Effector memory CD8-positive, alpha-beta T cell (primary cell): ENCODE measurements around the gene SEMA4D.
A peak's percentile ranks its signal among the peaks of the same experiment; 100 is the strongest.
"Not testable (repeated sequence)": the region's sequence is repeated elsewhere in the genome, so short reads cannot be mapped to it uniquely, and the experiment has no call there.

Experiments
- ATAC-seq: fragments of 150-1000 bp; cut with Tn5 transposase; replicated peaks from 2 replicates; pipeline ENCODE4 v1.10.0; 2021; ENCODE audit warnings: mild to moderate bottlenecking, moderate library complexity
- DNase-seq, 3 experiments: peaks; one replicate each; pipeline ENCODE4 v3.0.0; 2021
- H3K27ac Mint-ChIP-seq, 2 donors: one replicate each; pipeline ENCODE4 v1.8.0; 2022; ENCODE audit warnings: mild to moderate bottlenecking in 2 of 2, mixed read lengths in 2 of 2, moderate library complexity in 2 of 2
- H3K27me3 Mint-ChIP-seq, 2 donors: one replicate each; pipeline ENCODE4 v1.8.0; 2022; ENCODE audit warnings: mixed read lengths in 2 of 2
- H3K36me3 Mint-ChIP-seq: one replicate; pipeline ENCODE4 v1.8.0; 2022; ENCODE audit warnings: mild to moderate bottlenecking, moderate library complexity, mixed read lengths; ENCODE audit not compliant: insufficient read depth
- H3K4me1 Mint-ChIP-seq, 2 donors: one replicate each; pipeline ENCODE4 v1.8.0; 2022; ENCODE audit warnings: low read depth in 2 of 2, mixed read lengths in 2 of 2
- H3K4me3 Mint-ChIP-seq, 2 donors: one replicate each; pipeline ENCODE4 v1.8.0; 2022; ENCODE audit warnings: mild to moderate bottlenecking in 2 of 2, mixed read lengths in 2 of 2, moderate library complexity in 2 of 2
- H3K9me3 Mint-ChIP-seq, 2 donors: one replicate each; pipeline ENCODE4 v1.8.0; 2022; ENCODE audit warnings: mixed read lengths in 2 of 2

The SEMA4D gene

DNA sequence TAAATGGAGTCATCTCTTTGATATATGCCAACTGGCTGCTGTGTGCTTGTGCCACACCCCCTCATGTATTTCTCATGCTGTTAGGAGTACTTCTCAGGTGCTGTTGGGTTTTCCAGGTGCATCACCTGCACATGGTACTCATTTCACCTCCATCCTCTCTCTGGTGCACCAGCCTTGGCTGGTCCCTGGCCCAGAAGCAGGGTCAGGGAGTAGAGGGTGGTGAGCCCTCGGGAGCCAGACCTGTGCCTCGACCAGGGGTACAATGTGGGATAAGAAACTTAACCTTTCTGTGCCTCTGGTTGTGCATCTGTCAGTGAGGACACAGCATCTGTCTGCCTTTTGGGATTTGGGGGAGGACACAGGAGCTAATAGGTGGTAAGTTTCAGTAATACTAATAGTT, 141.1 kb downstream of the SEMA4D start:
- Mint-ChIP-seq H3K4me1 (peaks cover 14% of the 10 kb centered on the region in 2 donors), H3K9me3 (no peaks in the 10 kb centered on the region), H3K4me3 (no peak overlapping the region), H3K27ac (peak overlapping the region in 1 of 2 donors; percentile 49), H3K27me3 (no peaks in the 10 kb centered on the region), H3K36me3 (peaks cover 87% of the 10 kb centered on the region)
- no peak for DNase-seq
- no peak for ATAC-seq

DNA sequence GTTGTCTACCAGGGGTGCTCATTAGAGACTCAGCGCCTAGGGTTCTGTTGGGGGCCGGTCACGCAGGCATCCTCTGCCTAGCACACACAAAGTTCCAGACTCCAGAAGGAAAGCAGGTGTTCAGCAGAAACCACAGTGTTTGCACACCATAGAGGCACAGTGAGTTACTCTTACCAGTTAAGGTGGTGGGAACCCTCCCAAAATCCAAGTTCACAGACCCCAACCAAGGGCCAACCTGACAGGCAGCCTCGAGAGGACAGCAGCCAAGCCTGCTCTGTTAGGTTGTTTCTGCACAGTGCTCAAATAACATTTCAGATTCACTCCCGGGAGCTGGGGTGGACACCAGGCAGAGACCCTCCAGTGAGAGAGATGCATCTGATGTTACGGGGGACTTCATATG, 143.4 kb downstream of the SEMA4D start:
- no peak for DNase-seq
- Mint-ChIP-seq H3K27me3 (no peaks in the 10 kb centered on the region), H3K36me3 (peaks cover 92% of the 10 kb centered on the region), H3K4me3 (no peak overlapping the region), H3K4me1 (peaks cover 18% of the 10 kb centered on the region in 2 donors), H3K27ac (peak overlapping the region; percentile 86 to 88), H3K9me3 (no peaks in the 10 kb centered on the region)
- ATAC-seq: no peak

DNA sequence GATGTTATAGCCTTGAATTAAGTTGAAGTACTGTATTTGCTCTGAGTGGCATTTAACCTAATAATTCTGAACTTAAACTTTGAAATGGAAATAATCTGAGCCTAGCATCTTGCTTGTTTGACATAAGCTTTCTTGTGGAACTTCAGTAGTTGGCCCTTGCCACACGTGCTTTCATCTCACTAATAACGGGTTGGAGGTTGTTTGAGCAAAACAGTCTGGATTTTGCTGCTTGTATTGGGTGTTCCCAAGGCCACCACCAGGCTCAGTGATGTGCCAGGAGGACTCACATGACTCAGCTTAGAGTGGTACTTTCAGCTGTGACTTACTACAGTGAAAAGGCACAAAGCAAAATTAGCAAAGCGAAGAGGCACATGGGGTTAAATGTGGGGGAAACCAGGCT, 143.9 kb downstream of the SEMA4D start:
- Mint-ChIP-seq H3K36me3 (peaks cover 93% of the 10 kb centered on the region), H3K9me3 (no peaks in the 10 kb centered on the region), H3K27ac (peak overlapping the region; percentile 86 to 88), H3K4me1 (peaks cover 16 to 18% of the 10 kb centered on the region in 2 donors), H3K4me3 (no peak overlapping the region), H3K27me3 (no peaks in the 10 kb centered on the region)
- ATAC-seq (no peak), DNase-seq (no peak)

DNA sequence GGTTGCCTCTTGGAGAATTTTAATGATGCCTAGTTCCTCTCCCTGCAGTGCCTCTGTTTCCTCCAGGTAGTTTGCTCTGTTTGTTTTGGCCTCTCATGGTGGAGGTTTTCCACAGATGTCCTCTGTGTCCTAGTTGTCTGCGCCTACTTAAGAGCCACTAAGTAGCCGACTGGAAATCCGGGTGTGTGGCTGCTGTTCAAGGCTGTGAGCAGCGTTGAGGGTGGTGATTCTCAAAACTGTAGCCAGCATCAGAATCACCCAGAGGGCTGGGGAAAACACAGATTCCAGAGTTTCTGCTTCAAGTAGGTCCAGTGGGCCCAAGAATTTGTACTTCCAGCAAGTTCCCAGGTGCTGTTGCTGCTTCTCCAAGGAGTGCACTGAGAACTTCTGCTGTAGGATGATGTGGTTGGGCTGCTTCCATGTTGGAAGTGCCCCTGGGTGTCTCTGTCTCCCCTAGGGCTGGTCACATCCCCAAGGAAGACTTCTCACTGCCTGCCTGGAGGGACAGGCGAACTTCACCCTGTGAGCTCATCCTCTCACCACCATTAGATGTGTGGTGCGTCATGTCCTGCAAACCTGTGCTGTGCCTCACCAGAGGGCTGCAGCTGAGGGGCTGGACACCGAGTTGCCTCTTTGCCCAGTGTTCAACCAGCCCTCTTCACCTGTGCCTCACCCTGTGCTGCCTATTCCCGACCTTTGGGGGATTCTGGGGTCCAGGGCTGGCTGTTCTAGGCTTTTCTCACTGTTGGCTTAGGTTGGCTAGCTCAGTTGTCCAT, 144.9 kb downstream of the SEMA4D start:
- H3K27me3 Mint-ChIP-seq: no peaks in the 10 kb centered on the region
- H3K27ac Mint-ChIP-seq: peak overlapping the region; percentile 86 to 88
- no peaks in the 10 kb centered on the region for H3K9me3 Mint-ChIP-seq
- H3K4me1 Mint-ChIP-seq: peaks cover 16 to 18% of the 10 kb centered on the region in 2 donors
- DNase-seq (no peak), ATAC-seq (no peak)
- H3K36me3 Mint-ChIP-seq: peaks cover 91% of the 10 kb centered on the region
- peak overlapping the region; percentile 57 to 58 for H3K4me3 Mint-ChIP-seq

DNA sequence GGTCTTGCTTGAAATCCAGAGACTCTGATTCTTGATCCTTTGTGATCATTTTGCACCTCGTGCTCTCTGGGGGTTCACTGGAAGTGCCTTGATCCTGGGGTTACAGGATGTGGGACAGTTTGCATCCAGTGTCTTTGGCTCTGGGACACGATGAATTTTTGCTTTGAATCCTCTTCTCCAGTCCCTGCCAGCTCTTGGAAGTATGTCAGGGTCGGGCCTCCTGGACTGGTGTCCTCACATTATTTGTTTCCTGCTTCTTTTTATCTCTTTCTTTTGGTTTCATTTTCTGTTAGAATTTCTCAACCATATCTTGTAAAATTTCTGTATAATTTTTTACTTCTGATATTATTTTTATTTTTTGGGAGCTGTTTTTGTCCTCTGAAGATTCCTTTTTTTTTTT, 145.5 kb downstream of the SEMA4D start:
- Mint-ChIP-seq H3K27ac (peak overlapping the region; percentile 86 to 88), H3K4me1 (peaks cover 15 to 18% of the 10 kb centered on the region in 2 donors), H3K27me3 (no peaks in the 10 kb centered on the region), H3K9me3 (no peaks in the 10 kb centered on the region), H3K4me3 (peak overlapping the region; percentile 57 to 58), H3K36me3 (peaks cover 91% of the 10 kb centered on the region)
- ATAC-seq (no peak), DNase-seq (no peak)

DNA sequence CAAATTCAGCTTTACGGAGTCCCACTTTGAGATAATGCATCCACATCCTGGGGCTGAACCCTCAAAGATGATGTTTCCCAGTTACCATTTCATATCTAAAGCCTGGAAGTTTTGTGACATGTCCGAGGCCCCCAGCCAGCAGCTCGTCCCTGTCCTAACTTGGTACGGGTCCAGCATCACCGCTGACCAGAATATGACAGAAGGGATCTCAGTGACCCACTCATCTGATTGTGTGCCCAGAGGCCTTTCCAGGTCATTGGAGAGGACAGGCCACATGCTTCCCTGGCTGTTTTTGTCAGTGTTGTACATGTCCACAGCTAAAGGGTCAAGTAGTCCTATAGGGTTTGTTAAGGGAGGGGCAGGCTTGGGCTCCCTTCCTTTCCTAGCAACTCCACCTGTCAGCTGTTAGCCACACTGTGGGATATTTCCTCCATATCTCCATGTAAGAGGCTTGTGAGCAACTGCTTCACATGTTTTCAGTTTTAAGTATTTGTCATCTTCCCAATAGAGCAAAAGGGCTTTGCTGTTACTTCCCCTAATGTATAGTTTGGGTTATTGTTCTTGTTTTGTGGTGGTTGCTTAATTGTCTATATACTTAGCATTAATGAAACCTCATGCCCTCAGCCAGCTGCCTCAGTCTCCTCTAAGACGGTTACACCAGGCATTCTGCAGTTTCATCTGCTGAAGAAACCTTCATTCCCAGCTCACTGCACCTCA, 146.2 kb downstream of the SEMA4D start:
- H3K36me3 Mint-ChIP-seq: peaks cover 91% of the 10 kb centered on the region
- DNase-seq (no peak), ATAC-seq (no peak)
- peak overlapping the region; percentile 86 to 88 for H3K27ac Mint-ChIP-seq
- peaks cover 14 to 18% of the 10 kb centered on the region in 2 donors for H3K4me1 Mint-ChIP-seq
- peak overlapping the region in 1 of 2 donors; percentile 58 for H3K4me3 Mint-ChIP-seq
- no peaks in the 10 kb centered on the region for H3K9me3 Mint-ChIP-seq
- no peaks in the 10 kb centered on the region for H3K27me3 Mint-ChIP-seq

DNA sequence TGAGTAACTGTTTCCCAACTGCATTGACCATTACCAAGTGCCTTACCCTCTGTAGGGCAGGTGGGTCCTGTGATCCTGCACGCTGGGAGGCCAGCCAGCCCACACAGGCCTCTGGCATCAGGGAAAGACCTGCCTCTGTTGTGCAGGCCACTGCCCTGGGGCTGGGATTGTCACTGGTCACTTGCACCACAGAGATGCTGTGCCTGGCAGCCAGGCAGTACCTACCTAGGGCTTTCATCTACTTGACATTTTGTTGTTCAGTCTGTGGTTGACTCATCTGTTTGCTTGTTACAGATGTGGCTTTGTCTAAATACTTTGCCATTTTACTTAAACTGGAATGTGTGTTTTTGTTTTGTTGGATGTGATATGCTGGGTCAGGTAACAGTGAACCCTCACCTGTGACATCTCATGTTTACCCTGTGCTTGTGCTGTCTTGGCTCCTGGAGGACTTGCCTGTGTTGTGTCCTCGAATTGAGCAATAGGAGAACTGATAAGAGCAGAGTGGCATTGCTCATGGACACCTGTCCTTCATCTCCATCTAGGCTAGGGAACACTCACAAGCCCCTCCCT, 146.8 kb downstream of the SEMA4D start:
- Mint-ChIP-seq H3K27ac (peak overlapping the region; percentile 86 to 88), H3K36me3 (peaks cover 91% of the 10 kb centered on the region), H3K27me3 (no peaks in the 10 kb centered on the region), H3K4me1 (peaks cover 14 to 20% of the 10 kb centered on the region in 2 donors), H3K4me3 (no peak overlapping the region), H3K9me3 (no peaks in the 10 kb centered on the region)
- no peak for ATAC-seq
- no peak for DNase-seq

DNA sequence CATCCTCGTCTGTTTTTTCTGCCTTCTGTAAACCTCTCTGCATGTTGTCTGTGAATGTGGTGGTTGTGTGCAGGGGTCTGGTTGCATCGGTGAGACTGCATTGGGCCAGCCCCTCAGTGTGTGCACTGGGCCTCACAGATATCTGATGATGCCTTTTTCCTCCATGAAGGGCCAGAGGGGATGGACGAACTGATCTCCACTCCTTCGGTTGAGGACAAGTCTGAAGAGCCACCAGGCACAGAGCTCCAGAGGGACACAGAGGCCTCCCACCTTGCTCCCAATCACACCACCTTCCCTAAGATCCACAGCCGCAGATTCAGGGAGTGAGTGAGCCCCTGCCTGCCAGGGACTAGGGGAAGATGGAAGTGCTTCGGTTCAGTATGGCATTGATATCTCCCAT, 148.3 kb downstream of the SEMA4D start:
- Mint-ChIP-seq H3K4me1 (peaks cover 22 to 32% of the 10 kb centered on the region in 2 donors), H3K36me3 (peaks cover 92% of the 10 kb centered on the region), H3K27me3 (no peaks in the 10 kb centered on the region), H3K27ac (no peak overlapping the region), H3K9me3 (no peaks in the 10 kb centered on the region), H3K4me3 (no peak overlapping the region)
- ATAC-seq (no peak), DNase-seq (no peak)

DNA sequence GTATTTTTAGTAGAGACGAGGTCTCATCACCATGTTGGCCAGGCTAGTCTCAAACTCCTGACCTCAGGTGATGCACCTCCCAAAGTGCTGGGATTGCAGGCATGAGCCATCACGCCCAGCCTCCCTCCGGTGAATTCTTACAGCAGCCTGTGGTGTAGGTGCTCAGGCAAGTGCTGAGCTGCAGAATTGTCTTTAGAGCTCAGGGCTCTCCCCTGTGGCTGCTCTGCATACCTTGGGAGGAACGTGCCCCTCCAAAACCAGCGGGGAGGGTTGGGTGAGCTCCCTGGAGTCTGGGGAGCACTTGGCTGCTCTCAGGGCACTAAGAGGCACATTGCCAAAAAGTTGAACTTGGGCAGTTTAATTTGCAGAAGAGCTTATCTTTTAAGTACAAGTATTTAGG, 150.3 kb downstream of the SEMA4D start:
- ATAC-seq (no peak), DNase-seq (no peak)
- H3K36me3 Mint-ChIP-seq: peaks cover 94% of the 10 kb centered on the region
- no peaks in the 10 kb centered on the region for H3K9me3 Mint-ChIP-seq
- no peak overlapping the region for H3K27ac Mint-ChIP-seq
- H3K27me3 Mint-ChIP-seq: no peaks in the 10 kb centered on the region
- H3K4me1 Mint-ChIP-seq: peaks cover 23 to 29% of the 10 kb centered on the region in 2 donors
- no peak overlapping the region for H3K4me3 Mint-ChIP-seq

DNA sequence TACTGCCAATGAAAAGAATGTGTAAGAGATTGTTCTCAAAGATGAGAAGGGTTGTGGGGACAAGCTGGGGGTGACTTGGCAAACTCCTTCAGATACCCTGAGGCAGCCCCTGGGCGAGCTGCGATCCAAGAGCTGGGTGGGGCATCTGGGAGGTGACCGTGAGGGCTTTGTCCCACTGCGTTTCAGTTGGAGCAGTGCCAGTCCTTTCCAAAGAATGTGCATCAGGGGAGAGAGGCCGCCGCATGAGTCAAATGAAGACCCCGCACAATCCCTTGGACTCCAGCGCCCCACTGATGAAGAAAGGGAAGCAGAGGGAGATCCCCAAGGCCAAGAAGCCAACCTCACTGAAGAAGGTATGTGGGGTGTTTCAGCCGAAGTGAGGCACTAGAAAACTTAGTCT, 151.2 kb downstream of the SEMA4D start:
- H3K9me3 Mint-ChIP-seq: no peaks in the 10 kb centered on the region
- no peak for DNase-seq
- H3K36me3 Mint-ChIP-seq: peaks cover 96% of the 10 kb centered on the region
- peaks cover 14 to 20% of the 10 kb centered on the region in 2 donors for H3K4me1 Mint-ChIP-seq
- no peak overlapping the region for H3K27ac Mint-ChIP-seq
- no peaks in the 10 kb centered on the region for H3K27me3 Mint-ChIP-seq
- H3K4me3 Mint-ChIP-seq: no peak overlapping the region
- ATAC-seq: no peak

DNA sequence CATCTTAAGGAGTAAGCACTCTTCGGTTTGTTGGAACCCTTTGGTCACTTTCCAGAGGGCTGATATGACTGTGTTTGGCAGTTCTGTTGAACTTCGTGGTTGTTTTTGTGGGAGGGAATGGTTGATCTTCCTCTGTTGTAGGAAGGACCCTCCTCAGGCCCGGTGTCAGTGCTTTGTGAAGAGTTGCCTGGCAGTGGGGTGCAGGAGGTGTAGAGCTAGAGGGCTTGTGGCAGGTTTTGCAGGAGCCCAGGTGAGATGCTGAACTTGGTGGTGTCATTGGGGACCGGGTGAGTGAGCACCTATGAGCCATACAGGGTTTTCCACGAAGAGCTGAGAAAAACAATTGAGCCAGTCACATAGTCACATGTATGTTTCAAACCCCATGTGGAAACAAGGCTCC, 152.4 kb downstream of the SEMA4D start:
- ATAC-seq (no peak), DNase-seq (no peak)
- no peaks in the 10 kb centered on the region for H3K9me3 Mint-ChIP-seq
- H3K27me3 Mint-ChIP-seq: no peaks in the 10 kb centered on the region
- H3K4me1 Mint-ChIP-seq: peaks cover 11 to 18% of the 10 kb centered on the region in 2 donors
- H3K27ac Mint-ChIP-seq: peak overlapping the region in 1 of 2 donors; percentile 18
- H3K4me3 Mint-ChIP-seq: no peak overlapping the region
- H3K36me3 Mint-ChIP-seq: peaks cover 97% of the 10 kb centered on the region

DNA sequence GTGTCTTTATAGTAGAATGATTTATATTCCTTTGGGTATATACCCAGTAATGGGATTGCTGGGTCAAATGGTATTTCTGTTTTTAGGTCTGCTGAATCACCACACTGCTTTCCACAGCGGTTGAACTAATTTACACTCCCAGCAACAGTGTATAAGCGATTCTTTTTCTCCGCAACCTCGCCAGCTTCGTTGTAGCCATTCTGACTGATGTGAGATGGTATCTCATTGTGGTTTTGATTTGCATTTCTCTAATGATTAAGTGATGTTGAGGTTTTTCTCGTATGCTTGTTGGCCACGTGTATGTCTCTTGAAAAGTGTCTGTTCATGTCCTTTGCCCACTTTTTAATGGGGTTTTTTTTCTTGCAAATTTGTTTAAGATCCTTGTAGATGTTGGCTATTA, 154.1 kb downstream of the SEMA4D start:
- ATAC-seq, DNase-seq, H3K9me3 Mint-ChIP-seq, H3K4me3 Mint-ChIP-seq, H3K27me3 Mint-ChIP-seq: not testable (repeated sequence)
- Mint-ChIP-seq H3K4me1 (peaks cover 12 to 20% of the 10 kb centered on the region in 2 donors), H3K27ac (peak overlapping the region in 1 of 2 donors; percentile 26), H3K36me3 (peaks cover 91% of the 10 kb centered on the region)

DNA sequence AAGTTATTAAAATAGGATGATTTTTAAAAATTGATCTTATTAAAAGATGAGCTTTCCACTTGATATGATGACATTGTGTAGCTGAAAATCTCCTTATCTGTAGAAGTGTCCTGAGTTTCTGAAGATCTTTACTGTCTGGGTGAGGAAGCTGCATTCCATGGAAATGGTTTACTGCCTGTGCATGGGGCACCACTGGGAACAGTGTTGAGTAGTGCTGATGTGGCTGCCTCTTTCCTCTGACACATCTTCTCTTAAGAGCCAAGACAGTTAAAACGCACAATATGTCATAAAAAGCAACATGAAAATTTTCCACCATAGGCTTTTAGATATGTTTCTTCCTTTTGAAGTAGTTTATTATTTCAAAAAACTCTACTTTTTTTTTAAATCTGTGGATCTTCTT, 155.0 kb downstream of the SEMA4D start:
- Mint-ChIP-seq H3K9me3 (no peaks in the 10 kb centered on the region), H3K27me3 (no peaks in the 10 kb centered on the region), H3K36me3 (peaks cover 93% of the 10 kb centered on the region), H3K4me3 (no peak overlapping the region), H3K4me1 (peaks cover 14 to 20% of the 10 kb centered on the region in 2 donors), H3K27ac (no peak overlapping the region)
- DNase-seq (no peak), ATAC-seq (no peak)
